ENCODE data around the gene NR1D1. TPM values are rescaled to one million over a fixed set of nuclear protein-coding genes. Genes with fewer than 3 reads are reported as not detected.

NR1D1 gene
- total and polyA plus RNA-seq, 2 of the 13 experiments (the other 11 are each of a cell fraction or from before 2014, with no cell fraction given) = 2.1 to 2.7 TPM

DNA sequence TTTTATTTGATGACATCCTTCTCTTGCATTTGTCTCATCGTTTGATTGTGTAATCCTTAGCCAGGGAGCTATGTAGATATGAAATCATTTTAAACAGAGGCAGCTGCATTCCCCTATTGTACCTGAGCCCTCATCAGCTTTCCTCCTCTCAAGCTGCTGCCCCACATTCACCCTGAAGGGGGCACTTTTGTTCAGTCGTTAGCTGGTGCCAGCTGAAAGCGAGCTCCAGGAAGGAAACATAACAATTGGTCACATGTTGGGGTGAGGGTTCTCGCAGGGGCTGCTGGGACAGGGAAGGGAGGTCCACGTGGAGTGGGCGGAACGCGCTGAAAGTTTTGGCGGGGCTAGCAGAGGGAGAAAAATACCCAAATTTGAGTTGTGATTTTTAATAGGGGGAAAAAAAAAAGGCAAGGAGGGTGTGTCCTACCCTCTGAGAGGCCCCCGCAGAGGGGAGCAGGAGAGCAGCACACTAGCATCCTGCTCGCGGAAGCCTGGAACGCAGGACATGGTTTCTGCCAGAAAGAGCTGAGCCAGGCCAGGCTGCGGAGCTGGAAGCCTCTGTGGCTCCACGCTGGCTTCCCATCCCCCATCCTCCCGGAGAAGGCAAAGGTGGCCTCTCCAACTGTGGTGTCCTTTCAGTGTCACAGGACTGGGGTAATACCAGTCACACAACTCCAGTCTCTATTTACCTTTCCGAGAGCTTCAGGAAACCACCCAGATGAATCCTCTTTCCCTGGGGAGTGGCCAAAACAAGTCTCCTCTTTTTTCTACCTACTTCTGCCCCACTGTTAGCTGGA lies 12.9 kb upstream of the NR1D1 start (continued):
- TF ChIP-seq ZNF180 (CRISPR knock-in tag; IDR thresholded peaks at IDR 0.05; ENCODE audit: borderline replicate concordance, low read depth) = no peak
- TF ChIP-seq, protein P1, sequence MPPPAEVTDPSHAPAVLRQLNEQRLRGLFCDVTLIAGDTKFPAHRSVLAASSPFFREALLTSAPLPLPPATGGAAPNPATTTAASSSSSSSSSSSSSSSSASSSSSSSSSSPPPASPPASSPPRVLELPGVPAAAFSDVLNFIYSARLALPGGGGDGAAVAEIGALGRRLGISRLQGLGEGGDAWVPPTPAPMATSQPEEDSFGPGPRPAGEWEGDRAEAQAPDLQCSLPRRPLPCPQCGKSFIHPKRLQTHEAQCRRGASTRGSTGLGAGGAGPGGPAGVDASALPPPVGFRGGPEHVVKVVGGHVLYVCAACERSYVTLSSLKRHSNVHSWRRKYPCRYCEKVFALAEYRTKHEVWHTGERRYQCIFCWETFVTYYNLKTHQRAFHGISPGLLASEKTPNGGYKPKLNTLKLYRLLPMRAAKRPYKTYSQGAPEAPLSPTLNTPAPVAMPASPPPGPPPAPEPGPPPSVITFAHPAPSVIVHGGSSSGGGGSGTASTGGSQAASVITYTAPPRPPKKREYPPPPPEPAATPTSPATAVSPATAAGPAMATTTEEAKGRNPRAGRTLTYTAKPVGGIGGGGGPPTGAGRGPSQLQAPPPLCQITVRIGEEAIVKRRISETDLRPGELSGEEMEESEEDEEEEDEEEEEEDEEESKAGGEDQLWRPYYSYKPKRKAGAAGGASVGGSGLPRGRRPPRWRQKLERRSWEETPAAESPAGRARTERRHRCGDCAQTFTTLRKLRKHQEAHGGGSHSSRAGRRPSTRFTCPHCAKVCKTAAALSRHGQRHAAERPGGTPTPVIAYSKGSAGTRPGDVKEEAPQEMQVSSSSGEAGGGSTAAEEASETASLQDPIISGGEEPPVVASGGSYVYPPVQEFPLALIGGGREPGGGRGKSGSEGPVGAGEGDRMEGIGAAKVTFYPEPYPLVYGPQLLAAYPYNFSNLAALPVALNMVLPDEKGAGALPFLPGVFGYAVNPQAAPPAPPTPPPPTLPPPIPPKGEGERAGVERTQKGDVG (CRISPR knock-in tag; IDR thresholded peaks at IDR 0.05; ENCODE audit: borderline replicate concordance) = peak; percentile 38; the same call in 1 of the 2 replicates
- peak; percentile 76 for TF ChIP-seq ZNF543 (CRISPR knock-in tag; IDR thresholded peaks at IDR 0.05)
- no peak for TF ChIP-seq MTA3 (CRISPR knock-in tag; IDR thresholded peaks at IDR 0.05)
- TF ChIP-seq RFX5 (IDR thresholded peaks at IDR 0.05; ENCODE audit: low read depth, low read length) = no peak
- peak; percentile 87 for TF ChIP-seq YEATS2 (CRISPR knock-in tag; IDR thresholded peaks at IDR 0.05; ENCODE audit: borderline replicate concordance)
- TF ChIP-seq, protein P2, sequence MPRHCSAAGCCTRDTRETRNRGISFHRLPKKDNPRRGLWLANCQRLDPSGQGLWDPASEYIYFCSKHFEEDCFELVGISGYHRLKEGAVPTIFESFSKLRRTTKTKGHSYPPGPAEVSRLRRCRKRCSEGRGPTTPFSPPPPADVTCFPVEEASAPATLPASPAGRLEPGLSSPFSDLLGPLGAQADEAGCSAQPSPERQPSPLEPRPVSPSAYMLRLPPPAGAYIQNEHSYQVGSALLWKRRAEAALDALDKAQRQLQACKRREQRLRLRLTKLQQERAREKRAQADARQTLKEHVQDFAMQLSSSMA (CRISPR knock-in tag; IDR thresholded peaks at IDR 0.05) = no peak
- TF ChIP-seq, protein P3, sequence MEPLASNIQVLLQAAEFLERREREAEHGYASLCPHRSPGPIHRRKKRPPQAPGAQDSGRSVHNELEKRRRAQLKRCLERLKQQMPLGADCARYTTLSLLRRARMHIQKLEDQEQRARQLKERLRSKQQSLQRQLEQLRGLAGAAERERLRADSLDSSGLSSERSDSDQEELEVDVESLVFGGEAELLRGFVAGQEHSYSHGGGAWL (CRISPR knock-in tag; IDR thresholded peaks at IDR 0.05) = peak; percentile 92
- TF ChIP-seq ZNF441 (CRISPR knock-in tag; IDR thresholded peaks at IDR 0.05; ENCODE audit: borderline replicate concordance) = no peak
- no peak for TF ChIP-seq HNRNPH1 (optimal IDR thresholded peaks at IDR 0.05; ENCODE audit: low read depth, low read length)
- TF ChIP-seq, protein P4, sequence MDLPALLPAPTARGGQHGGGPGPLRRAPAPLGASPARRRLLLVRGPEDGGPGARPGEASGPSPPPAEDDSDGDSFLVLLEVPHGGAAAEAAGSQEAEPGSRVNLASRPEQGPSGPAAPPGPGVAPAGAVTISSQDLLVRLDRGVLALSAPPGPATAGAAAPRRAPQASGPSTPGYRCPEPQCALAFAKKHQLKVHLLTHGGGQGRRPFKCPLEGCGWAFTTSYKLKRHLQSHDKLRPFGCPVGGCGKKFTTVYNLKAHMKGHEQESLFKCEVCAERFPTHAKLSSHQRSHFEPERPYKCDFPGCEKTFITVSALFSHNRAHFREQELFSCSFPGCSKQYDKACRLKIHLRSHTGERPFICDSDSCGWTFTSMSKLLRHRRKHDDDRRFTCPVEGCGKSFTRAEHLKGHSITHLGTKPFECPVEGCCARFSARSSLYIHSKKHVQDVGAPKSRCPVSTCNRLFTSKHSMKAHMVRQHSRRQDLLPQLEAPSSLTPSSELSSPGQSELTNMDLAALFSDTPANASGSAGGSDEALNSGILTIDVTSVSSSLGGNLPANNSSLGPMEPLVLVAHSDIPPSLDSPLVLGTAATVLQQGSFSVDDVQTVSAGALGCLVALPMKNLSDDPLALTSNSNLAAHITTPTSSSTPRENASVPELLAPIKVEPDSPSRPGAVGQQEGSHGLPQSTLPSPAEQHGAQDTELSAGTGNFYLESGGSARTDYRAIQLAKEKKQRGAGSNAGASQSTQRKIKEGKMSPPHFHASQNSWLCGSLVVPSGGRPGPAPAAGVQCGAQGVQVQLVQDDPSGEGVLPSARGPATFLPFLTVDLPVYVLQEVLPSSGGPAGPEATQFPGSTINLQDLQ (CRISPR knock-in tag; IDR thresholded peaks at IDR 0.05) = no peak
- peak; percentile 71; the same call in 1 of the 2 replicates for TF ChIP-seq ZNF235 (CRISPR knock-in tag; IDR thresholded peaks at IDR 0.05; ENCODE audit: borderline replicate concordance)
- TF ChIP-seq NONO (IDR thresholded peaks at IDR 0.05) = no peak
- TF ChIP-seq NONO (CRISPR knock-in tag; conservative IDR thresholded peaks at IDR 0.05) = peak; percentile 93
- peak; percentile 67; the same call in 1 of the 2 replicates for TF ChIP-seq FOXA1 (IDR thresholded peaks at IDR 0.05)
- peak; percentile 96 for TF ChIP-seq FOXA1 (CRISPR knock-in tag; IDR thresholded peaks at IDR 0.05)
- TF ChIP-seq, protein P5, sequence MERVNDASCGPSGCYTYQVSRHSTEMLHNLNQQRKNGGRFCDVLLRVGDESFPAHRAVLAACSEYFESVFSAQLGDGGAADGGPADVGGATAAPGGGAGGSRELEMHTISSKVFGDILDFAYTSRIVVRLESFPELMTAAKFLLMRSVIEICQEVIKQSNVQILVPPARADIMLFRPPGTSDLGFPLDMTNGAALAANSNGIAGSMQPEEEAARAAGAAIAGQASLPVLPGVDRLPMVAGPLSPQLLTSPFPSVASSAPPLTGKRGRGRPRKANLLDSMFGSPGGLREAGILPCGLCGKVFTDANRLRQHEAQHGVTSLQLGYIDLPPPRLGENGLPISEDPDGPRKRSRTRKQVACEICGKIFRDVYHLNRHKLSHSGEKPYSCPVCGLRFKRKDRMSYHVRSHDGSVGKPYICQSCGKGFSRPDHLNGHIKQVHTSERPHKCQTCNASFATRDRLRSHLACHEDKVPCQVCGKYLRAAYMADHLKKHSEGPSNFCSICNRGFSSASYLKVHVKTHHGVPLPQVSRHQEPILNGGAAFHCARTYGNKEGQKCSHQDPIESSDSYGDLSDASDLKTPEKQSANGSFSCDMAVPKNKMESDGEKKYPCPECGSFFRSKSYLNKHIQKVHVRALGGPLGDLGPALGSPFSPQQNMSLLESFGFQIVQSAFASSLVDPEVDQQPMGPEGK (CRISPR knock-in tag; IDR thresholded peaks at IDR 0.05) = peak; percentile 54
- TF ChIP-seq ZBTB7B (CRISPR knock-in tag; IDR thresholded peaks at IDR 0.05) = peak; percentile 56
- peak; percentile 86 for TF ChIP-seq ZNF614 (CRISPR knock-in tag; IDR thresholded peaks at IDR 0.05; ENCODE audit: borderline replicate concordance)
- TF ChIP-seq ZNF883 (CRISPR knock-in tag; IDR thresholded peaks at IDR 0.05; ENCODE audit: not compliant biosample characterization) = peak; percentile 77
- peak; percentile 73; the same call in 1 of the 2 replicates for TF ChIP-seq ZC3H13 (CRISPR knock-in tag; IDR thresholded peaks at IDR 0.05)
